GM19468 (cell line): ENCODE measurements around the gene SGMS2.

ENCODE experiments used
- ATAC-seq: cut with Tn5 transposase; IDR thresholded peaks from one replicate; pipeline ENCODE4 v1.9.1; 2021; ENCODE audit warnings: mild to moderate bottlenecking, moderate library complexity, moderate number of reproducible peaks; ENCODE audit not compliant: unreplicated experiment; ENCODE audit errors: extremely low read depth

Gene SGMS2

GRCh38 chr4:107826421-107826980 is 1.8 kb downstream of the SGMS2 start:
- no peak for ATAC-seq

DNA sequence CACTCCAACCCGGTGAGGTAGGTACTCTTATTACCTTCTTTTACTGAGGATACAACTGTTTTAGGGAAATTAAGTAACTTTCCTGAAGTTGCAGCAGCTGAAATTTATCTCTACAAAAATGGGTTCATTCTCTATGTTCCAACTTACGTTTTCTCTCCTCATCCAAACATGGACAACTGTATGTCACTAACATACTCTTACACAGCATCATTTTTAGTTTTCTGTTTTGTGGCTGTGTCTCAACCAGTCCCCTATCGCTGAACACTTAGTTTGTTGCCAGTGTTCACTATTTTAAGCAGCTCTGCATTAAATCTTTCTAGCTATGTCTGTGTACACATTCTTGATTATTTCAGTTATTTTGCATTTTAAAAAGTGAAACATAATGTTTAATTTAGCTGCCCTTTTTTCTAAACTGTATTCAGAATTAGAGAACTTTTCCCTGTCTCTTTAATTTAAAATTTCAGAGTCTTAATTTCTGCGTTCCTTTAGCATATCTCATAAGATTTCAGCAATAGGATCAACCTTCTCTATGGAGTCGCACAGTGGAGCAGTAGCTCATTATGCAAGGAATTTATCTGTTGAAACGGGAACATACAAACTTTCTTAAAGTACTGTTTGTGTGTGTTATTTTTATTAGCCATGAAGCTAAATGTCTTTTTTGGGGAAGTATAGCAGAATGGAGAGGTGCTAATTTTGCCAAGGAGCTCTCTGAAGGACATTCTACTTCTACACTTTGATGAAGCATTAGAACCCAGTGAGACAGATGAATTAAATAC is 3.8 kb downstream of the SGMS2 start:
- ATAC-seq: no peak

GRCh38 chr4:107831140-107831539 is 6.4 kb downstream of the SGMS2 start:
- no peak for ATAC-seq

- ATAC-seq: no peak
Measured at GRCh38 chr4:107832275-107832807, 7.6 kb downstream of the SGMS2 start.

DNA sequence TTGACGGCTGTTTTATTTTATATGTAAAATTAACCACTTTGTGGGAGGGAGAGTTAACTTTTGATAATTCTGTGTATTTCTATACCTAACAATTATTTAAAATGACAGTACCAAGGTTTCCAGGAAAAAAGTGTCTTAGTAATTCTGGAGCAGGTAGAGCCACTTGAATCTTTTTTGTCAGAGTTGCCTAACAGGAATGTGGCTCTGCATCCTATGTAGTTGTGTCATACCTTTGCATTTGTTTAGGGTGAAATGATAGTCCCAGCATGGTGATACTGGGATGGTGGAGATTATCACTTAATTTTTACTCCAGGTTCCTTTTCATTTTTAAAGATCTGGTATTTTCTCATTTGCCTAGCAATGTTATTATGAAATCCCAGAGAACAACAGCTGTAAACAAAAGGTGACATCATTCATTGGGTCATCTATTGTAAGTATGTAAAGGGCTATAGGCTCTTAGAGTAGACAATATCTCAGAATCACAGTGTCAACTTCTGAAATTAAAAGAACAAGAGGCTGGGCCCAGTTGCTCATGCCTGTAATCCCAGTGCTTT is 9.6 kb downstream of the SGMS2 start:
- no peak for ATAC-seq

- no peak for ATAC-seq
Measured at GRCh38 chr4:107835406-107835805, 10.7 kb downstream of the SGMS2 start.

- ATAC-seq: no peak
Measured at GRCh38 chr4:107837317-107837716, 12.6 kb downstream of the SGMS2 start.

- no peak for ATAC-seq
Measured at GRCh38 chr4:107837776-107838618, 13.3 kb downstream of the SGMS2 start.

- no peak for ATAC-seq
Measured at GRCh38 chr4:107838861-107839565, 14.3 kb downstream of the SGMS2 start.

GRCh38 chr4:107843391-107843790 is 18.7 kb downstream of the SGMS2 start:
- ATAC-seq: no peak

- no peak for ATAC-seq
Measured at GRCh38 chr4:107845681-107846080, 20.9 kb downstream of the SGMS2 start.

DNA sequence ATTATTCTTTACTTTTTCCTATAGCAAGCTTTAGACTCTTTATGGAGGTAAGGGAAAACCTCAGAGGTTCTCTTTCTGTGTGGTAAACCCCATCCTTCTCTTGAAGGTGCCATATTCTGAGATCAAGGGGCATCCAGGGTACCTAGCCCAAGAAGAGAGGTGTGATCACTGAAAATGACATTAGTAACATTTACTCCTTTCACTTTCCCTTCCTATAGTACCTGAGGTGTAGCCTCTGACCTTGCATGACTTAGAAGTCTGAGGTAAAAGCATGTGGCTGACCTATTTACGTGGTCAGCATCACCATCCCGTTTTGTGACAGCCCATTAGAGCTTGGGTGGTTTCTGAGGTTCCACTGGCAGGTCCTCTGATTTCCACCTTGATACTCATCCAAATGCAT is 25.7 kb downstream of the SGMS2 start:
- no peak for ATAC-seq

DNA sequence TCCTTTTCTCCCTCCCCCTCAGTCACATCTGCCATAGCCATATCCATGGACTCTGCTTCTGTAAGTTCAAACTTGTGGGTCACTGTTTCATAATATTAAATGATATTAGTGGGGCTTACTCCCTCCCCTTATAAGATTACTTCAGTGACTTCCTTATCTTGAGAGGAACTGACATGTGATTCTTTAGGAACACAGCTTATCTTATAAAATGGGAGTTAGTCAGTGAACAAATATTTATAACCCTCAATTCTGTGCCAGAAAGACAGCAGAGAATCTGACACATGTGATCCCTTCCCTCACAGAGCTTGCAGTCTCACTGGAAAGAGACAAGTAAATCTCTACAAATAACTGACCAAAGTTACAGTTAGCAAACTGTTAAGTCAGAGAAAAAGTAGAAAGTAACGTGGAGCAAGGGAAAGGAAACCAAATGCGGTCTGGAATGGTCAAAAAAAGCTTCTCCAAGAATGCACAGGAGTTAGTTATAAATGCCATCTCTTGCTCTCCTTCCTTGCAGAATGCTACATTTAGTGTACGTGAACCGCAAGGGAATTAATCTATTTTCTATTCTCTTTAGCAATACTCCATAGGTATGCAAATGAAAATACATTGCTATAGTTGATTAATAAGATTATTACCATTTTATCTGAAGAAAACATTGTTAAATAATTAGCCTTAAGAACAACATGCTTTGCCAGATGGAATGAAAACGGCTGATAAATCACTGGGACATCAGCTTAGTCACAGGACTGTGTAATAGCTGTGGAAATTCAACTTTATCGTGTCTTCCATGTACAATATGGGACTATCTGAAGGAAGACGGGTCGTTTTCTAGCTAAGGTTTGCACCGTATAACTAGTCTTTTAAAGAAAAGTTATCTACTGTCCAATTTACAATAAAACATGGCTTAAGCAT is 29.0 kb downstream of the SGMS2 start:
- no peak for ATAC-seq

GRCh38 chr4:107854356-107855022 is 29.8 kb downstream of the SGMS2 start:
- no peak for ATAC-seq

- ATAC-seq: no peak
Measured at GRCh38 chr4:107855723-107856122, 31.0 kb downstream of the SGMS2 start.

DNA sequence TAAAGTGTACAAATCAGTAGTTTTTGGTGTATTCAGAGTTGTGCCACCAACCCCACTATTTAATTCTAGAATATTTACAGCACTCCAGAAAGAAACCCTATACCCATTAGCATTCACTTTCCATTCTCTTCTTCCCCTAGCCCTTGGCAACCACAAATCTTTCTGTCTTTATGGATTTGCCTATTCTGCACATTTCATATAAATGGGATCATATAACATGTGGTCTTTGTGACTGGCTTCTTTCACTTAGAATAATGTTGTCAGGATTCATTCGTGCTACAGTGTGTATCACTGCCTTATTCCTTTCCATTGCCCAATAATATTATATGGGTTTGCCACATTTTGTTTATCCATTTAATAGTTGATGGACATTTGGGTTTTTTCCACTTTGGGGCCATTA is 32.2 kb downstream of the SGMS2 start:
- no peak for ATAC-seq

- no peak for ATAC-seq
Measured at GRCh38 chr4:107857741-107858140, 33.0 kb downstream of the SGMS2 start.

GRCh38 chr4:107858158-107858742 is 33.5 kb downstream of the SGMS2 start:
- no peak for ATAC-seq
